ENCODE data around the gene PTCRA.

PTCRA gene

GRCh38 chr6:42921801-42922200, 5.9 kb downstream of the PTCRA start:
- no peaks in the 10 kb centered on the region for H3K4me1 Mint-ChIP-seq
- no peaks in the 10 kb centered on the region for H3K36me3 Mint-ChIP-seq (ENCODE audit: low read depth)
- peaks cover 9% of the 10 kb centered on the region for H3K27me3 Mint-ChIP-seq (ENCODE audit: low read depth)
- no peak overlapping the region for H3K4me3 Mint-ChIP-seq
- no peak for TF ChIP-seq CTCF (IDR thresholded peaks at IDR 0.05; ENCODE audit: unreplicated experiment in 3 of 3)
- H3K9me3 Mint-ChIP-seq: no peaks in the 10 kb centered on the region
- no peak overlapping the region for H3K27ac Mint-ChIP-seq

GRCh38 chr6:42923666-42924065, 7.8 kb downstream of the PTCRA start:
- H3K36me3 Mint-ChIP-seq (ENCODE audit: low read depth): no peaks in the 10 kb centered on the region

GRCh38 chr6:42925248-42925857, 9.5 kb downstream of the PTCRA start:
- Mint-ChIP-seq H3K4me1 (peaks cover 15% of the 10 kb centered on the region), H3K27me3 (ENCODE audit: low read depth) (peaks cover 9% of the 10 kb centered on the region), H3K4me3 (peak overlapping the region in 2 of 3 experiments; percentile 33 to 39), H3K27ac (peak overlapping the region in 2 of 3 experiments; percentile 54 to 76), H3K9me3 (no peaks in the 10 kb centered on the region), H3K36me3 (ENCODE audit: low read depth) (peaks cover 3% of the 10 kb centered on the region)
- TF ChIP-seq CTCF (IDR thresholded peaks at IDR 0.05; ENCODE audit: unreplicated experiment in 3 of 3): no peak

More at GRCh38 chr6:42923666-42924065, 7.8 kb downstream of the PTCRA start:
- Mint-ChIP-seq H3K27me3 (ENCODE audit: low read depth) (peaks cover 9% of the 10 kb centered on the region), H3K27ac (peak overlapping the region in 1 of 3 experiments; percentile 33), H3K4me1 (peaks cover 4% of the 10 kb centered on the region), H3K4me3 (no peak overlapping the region), H3K9me3 (no peaks in the 10 kb centered on the region)
- TF ChIP-seq CTCF (IDR thresholded peaks at IDR 0.05; ENCODE audit: unreplicated experiment in 3 of 3): no peak

- H3K4me3 Mint-ChIP-seq: peak within 1 kb of the TSS; percentile 97 to 99 (median 98)
- no peak for TF ChIP-seq CTCF (IDR thresholded peaks at IDR 0.05; ENCODE audit: unreplicated experiment in 3 of 3)
- H3K4me1 Mint-ChIP-seq: peaks cover 40% of the 10 kb centered on the region
- peak within 1 kb of the TSS; percentile 99 to 100 (median 99) for H3K27ac Mint-ChIP-seq
- H3K36me3 Mint-ChIP-seq (ENCODE audit: low read depth): peaks cover 24% of the 10 kb centered on the region
- no peaks in the 10 kb centered on the region for H3K9me3 Mint-ChIP-seq
- no peaks in the 10 kb centered on the region for H3K27me3 Mint-ChIP-seq (ENCODE audit: low read depth)
Measured at GRCh38 chr6:42928986-42929820, 13.3 kb downstream of the PTCRA start, which contains the start of gene CNPY3. CNPY3 (plus strand) TSS chr6:42929480; CDS start chr6:42929571, 91 bp downstream.

GRCh38 chr6:42929821-42930360, 14.0 kb downstream of the PTCRA start:
- Mint-ChIP-seq H3K27me3 (ENCODE audit: low read depth) (no peaks in the 10 kb centered on the region), H3K27ac (peak overlapping the region; percentile 99 to 100 (median 99)), H3K4me1 (peaks cover 40% of the 10 kb centered on the region), H3K4me3 (peak overlapping the region; percentile 97 to 99 (median 98)), H3K36me3 (ENCODE audit: low read depth) (peaks cover 25% of the 10 kb centered on the region), H3K9me3 (no peaks in the 10 kb centered on the region)
- TF ChIP-seq CTCF (IDR thresholded peaks at IDR 0.05; ENCODE audit: unreplicated experiment in 3 of 3): no peak
